NB4 (cell line): Measurements from ENCODE around the gene GSTCD.
A peak's percentile ranks its signal among the peaks of the same experiment; 100 is the strongest.

Source experiments
- DNase-seq: peaks from one replicate; pipeline ENCODE4 v3.0.0; 2010; ENCODE audit warnings: low read depth
- H3K4me3 ChIP-seq: one replicate; pipeline ENCODE4 v1.5.1; 2011; ENCODE audit warnings: mild to moderate bottlenecking, low read depth, low read length, moderate library complexity
- CTCF ChIP-seq: IDR thresholded peaks from one replicate; pipeline ENCODE4 v1.5.1; 2012; ENCODE audit warnings: low read depth, low read length
- MAX ChIP-seq: IDR thresholded peaks from 2 replicates; pipeline ENCODE4 v1.6.1; 2011; ENCODE audit warnings: low read depth, low read length
- MYC ChIP-seq: IDR thresholded peaks from 2 replicates; pipeline ENCODE4 v1.6.1; 2011; ENCODE audit warnings: low read depth, low read length
- POLR2A ChIP-seq: IDR thresholded peaks from 2 replicates; pipeline ENCODE4 v1.6.1; 2011; ENCODE audit warnings: mild to moderate bottlenecking; ENCODE audit not compliant: insufficient read length; ENCODE audit errors: extremely low read depth

The GSTCD gene

GRCh38 chr4:105741548-105741947 is 33.0 kb downstream of the GSTCD start:
- H3K4me3 ChIP-seq = no peak overlapping the region
- no peak for DNase-seq
- TF ChIP-seq MAX = no peak
- no peak for TF ChIP-seq MYC
- TF ChIP-seq CTCF = no peak
- TF ChIP-seq POLR2A = no peak

DNA sequence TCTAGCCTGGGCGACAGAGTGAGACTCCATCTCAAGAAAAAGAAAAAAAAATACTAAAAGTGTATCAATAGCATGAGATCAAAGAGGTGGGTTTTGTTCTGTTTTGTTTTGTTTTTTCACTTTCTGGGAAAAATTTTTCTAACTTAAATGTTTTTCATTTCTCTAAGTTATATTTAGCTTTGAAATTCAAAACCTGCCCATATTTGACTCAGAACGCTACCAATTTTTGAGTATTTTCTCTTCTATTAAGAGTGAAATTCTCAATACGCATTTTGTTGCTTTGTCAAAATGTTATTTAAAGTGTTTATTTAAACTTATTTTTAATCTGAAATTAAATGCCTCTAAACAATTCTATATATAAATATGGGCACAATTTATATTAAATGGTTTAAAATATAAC is 39.6 kb downstream of the GSTCD start:
- no peak for DNase-seq
- no peak overlapping the region for H3K4me3 ChIP-seq
- TF ChIP-seq POLR2A (no peak), MYC (no peak)

DNA sequence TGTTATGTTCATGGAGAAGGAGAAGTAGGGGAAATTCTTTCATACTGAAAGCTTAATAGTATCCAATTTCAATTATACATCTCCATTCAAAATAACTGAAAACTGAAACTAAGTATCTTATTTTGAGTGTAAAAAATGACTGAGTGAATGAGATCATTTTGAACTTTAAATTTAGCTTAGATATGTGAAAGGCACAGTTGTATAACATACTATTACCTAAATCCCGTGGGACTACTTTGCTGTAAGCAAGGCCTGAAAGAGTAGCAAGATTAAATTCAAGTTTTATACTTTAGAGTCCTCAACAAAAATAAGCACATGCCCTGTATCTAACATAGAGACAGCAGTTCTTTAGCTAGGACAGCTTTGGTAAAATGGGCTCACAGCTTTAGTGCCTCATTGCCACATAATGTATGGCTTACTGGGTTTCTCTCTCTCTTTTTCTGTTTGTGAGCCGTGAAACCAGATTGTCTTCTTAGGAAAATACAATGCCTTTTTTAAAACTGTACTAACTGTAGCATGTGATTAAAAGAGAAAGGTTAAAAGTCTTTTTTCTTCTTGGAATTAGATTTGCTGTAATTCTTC is 43.2 kb downstream of the GSTCD start:
- no peak overlapping the region for H3K4me3 ChIP-seq
- TF ChIP-seq MYC = no peak
- TF ChIP-seq MAX = no peak
- no peak for TF ChIP-seq CTCF
- TF ChIP-seq POLR2A = no peak
- no peak for DNase-seq

DNA sequence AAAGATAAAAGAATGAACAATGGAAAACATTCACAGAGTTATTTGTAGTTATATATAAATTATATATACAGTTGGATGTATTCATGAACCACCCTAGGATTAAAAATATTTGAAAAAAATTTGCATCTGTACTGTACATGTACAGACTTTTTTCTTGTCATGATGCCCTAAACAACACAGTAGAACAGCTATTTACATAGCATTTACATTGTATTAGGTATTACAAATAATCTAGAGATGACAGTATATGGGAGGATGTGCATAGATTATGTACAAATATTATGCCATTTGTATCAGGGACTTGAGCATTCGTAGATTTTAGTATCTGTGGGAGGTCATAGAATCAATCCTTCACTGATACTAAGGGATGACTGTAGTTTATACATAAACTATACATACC is 44.8 kb downstream of the GSTCD start:
- no peak for DNase-seq
- TF ChIP-seq MAX = no peak
- no peak overlapping the region for H3K4me3 ChIP-seq

DNA sequence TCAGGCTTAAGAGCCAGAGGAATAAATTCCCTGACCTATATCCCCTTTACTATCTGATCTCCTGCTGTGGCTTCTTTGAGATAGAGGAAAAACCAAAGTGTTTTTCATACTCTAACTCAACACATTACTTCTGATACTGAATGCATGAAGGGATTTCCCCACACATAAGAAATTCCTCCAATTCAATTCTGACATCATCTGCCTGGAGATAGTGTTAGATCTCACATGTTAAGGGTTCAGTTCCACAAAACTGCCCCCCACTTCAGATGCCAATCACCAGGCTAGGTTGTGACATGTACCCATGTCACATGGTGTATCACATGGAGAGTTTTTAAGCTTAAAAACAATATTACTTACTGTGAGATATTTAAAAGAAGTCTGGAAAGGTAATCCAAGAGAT is 46.8 kb downstream of the GSTCD start:
- DNase-seq = no peak
- H3K4me3 ChIP-seq = no peak overlapping the region
- TF ChIP-seq MYC (no peak), MAX (no peak), POLR2A (no peak), CTCF (no peak)

DNA sequence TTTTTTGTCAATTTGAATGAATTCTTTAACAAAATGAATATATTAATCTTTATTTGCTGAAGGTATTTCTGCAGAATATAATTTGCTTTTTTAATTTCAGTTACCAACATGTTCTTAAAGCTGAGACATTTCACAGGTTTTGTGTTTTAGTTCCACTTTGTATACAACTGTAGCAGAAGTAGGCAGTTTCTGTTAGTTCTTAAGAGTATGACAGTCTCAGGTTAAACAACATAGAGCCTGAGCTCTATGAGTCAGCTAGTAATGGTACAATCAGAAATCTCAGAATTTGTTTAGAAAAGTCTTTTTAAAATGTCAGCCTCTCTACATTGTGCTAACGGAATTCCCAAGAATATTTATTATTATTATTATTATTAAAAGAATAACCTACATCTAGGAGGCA is 50.4 kb downstream of the GSTCD start:
- no peak for TF ChIP-seq CTCF
- TF ChIP-seq MYC = no peak
- no peak for TF ChIP-seq POLR2A
- no peak for TF ChIP-seq MAX
- H3K4me3 ChIP-seq = no peak overlapping the region
- DNase-seq = no peak

DNA sequence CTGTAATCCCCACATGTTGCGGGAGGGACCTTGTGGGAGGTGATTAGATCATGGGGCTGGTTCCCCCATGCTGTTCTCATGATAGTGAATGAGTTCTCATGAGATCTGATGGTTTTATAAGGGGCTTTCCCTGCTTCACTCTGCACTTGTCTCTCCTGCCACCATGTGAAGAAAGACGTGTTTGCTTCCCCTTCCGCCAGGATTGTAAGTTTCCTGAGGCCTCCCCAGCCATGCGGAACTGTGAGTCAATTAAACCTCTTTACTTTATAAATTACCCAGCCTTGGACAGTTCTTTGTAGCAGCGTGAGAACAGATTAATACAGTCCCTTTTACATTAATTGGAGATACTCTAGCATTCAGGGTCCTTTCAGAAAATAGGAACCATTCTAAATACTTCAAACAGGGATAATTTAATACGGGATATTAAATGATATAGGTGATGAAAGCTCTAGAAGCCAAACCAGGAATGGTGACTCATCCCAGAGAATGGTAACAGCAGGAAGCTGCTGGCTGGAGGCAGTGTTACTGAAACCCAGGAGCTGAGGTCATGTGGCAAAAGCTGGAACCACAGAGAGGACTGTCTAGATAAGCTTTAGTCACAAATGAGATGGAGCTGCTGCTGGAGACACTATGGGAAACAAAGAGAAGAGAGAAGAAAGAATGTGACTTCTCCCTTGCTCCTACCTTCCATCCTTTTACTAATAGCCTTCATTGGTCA is 57.3 kb downstream of the GSTCD start:
- DNase-seq = peak; percentile 17
- TF ChIP-seq MYC (no peak), MAX (no peak), POLR2A (no peak), CTCF (no peak)
- H3K4me3 ChIP-seq = no peak overlapping the region
